ENCODE data around the gene TRIM49D1.
"Not testable (repeated sequence)": the region's sequence is repeated elsewhere in the genome, so short reads cannot be mapped to it uniquely, and the experiment has no call there.

TRIM49D1 gene

DNA sequence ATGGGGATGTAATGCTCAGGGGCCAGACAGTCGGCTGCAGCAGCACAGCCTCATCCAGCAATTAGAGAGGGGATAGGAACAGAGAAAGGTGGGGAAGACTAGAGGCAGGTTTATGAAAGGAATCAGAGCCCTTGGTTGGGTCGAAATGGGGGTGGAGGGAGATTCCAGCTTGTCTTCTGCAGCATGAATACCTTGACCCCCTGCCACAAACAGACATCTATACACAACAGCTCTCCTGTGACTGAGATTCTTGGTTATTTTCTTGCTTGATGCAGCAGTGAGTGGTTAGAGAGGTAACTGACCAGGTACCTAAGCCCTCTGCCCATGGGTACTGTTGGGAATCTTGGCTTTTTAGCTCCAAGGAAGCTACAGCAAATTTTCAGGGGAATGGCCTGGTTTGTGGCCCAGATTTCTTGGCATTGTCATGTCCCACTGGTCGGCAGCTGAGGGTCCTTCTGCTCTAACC lies at the start of gene TRIM49D1:
Gene TRIM49D1 (minus strand): TSS at position 51 of the 466 bp plus-strand sequence. CDS start 4,535 bp downstream, outside the sequence.
- no peak for DNase-seq (ENCODE audit: low spot score)

- DNase-seq (ENCODE audit: low spot score), result not testable (repeated sequence)
Measured at GRCh38 chr11:89965737-89966136, 43.7 kb upstream of the TRIM49D1 start, which contains the start of gene TRIM64. Gene TRIM64, plus strand, starts transcription at chr11:89966037. Its CDS starts 2,467 bp downstream, at chr11:89968504.

- not testable (repeated sequence) for DNase-seq (ENCODE audit: low spot score)
Measured at GRCh38 chr11:89960833-89961232, 38.8 kb upstream of the TRIM49D1 start.

DNA sequence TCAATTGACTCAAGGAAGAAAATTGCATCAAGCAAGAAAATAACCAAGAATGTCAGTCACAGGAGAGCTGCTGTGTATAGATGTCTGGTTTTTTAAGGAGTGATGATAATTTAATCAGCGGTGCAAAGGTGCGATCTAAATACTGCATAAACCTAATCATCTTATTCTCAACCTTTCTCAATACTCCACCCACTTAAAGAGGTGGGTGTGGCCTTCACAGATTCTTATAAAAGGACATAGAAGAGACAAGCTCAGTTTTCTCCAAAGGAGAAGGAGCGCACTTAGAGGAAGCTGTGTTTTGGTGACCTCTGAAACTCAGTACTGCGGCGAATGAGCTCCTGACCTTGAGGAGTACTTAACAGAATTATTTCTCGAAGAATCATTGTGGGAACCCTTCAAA lies 1.7 kb upstream of the TRIM49D1 start, which contains the start of gene TRIM49D2:
Gene TRIM49D2 (plus strand): TSS at position 301 of the 400 bp plus-strand sequence. CDS start 2,698 bp downstream, outside the sequence.
- not testable (repeated sequence) for DNase-seq (ENCODE audit: low spot score)

- not testable (repeated sequence) for DNase-seq (ENCODE audit: low spot score)
Measured at GRCh38 chr11:89900809-89901208, 21.2 kb downstream of the TRIM49D1 start.

DNA sequence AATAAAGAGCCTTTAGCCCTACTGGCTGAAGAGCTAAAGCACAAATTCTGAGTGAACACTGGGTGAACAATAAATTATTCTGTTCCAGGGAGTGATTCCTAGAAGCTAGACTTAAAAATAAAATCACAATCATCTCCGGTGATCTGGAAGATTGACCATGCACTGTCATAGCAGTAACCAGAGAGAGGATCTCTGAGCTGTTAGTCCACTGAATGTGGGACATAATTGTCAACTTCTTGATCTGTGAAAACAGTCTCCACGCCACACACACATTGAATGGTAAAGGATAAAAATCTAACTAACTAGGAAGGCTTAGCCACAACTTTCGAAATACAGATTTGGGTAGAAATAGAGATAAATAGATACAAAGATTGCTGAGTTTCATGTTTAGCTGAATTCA lies 28.8 kb downstream of the TRIM49D1 start:
- not testable (repeated sequence) for DNase-seq (ENCODE audit: low spot score)

DNA sequence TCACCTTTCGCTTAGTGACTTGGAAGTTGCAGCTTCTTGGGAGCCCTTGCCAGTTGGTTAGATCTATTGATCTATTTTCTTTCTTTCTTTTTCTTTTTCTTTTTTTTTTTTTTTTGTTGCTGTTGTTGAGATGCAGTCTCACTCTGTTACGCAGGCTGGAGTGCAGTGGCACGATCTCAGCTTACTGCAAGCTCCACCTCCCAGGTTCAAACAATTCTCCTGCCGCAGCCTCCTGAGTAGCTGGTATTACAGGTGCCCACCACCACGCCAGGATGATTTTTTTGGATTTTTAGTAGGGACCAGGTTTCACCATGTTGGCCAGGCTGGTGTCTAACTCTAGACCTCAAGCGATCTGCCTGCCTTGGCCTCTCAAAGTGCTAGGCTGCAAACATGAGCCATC lies 44.5 kb downstream of the TRIM49D1 start:
- DNase-seq (ENCODE audit: low spot score), result not testable (repeated sequence)

DNA sequence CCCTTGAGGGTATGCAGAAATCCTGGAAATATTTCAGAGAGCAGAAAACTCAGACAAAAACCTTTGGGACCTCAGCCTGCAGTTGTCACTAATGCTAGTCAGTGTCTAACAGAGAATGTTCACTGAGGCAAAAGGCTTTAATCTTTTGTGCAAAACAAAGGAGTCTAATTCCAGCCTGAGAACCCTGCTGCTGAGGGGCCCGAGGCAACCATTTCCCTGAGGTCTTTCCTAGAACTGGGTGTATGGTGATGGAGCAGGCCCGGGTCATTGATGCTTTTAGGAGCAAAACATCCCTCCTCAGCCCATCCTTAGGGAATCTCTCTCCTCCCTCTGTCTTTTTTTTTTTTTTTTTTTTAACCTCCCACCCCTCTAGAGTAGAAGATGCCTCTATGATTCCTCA lies 49.5 kb downstream of the TRIM49D1 start:
- not testable (repeated sequence) for DNase-seq (ENCODE audit: low spot score)

GRCh38 chr11:89865223-89865622 lies 56.8 kb downstream of the TRIM49D1 start:
- DNase-seq (ENCODE audit: low spot score), result not testable (repeated sequence)

- not testable (repeated sequence) for DNase-seq (ENCODE audit: low spot score)
Measured at GRCh38 chr11:89863906-89864704, 57.9 kb downstream of the TRIM49D1 start.
